ENCODE data around the gene GAL3ST3.
"Not testable (repeated sequence)": the region's sequence is repeated elsewhere in the genome, so short reads cannot be mapped to it uniquely, and the experiment has no call there.

Gene GAL3ST3

GRCh38 chr11:66048547-66049323 lies at the start of gene GAL3ST3:
TSS of gene GAL3ST3 (minus strand) at chr11:66049161. CDS start at chr11:66045415, 3,746 bp downstream.
- no peak for DNase-seq (ENCODE audit: low read depth in 2 of 2)

GRCh38 chr11:66092125-66092524 lies 43.2 kb upstream of the GAL3ST3 start:
- DNase-seq (ENCODE audit: low read depth in 2 of 2): not testable (repeated sequence)

GRCh38 chr11:66090288-66090687 lies 41.3 kb upstream of the GAL3ST3 start:
- no peak for DNase-seq (ENCODE audit: low read depth in 2 of 2)

GRCh38 chr11:66089067-66089466 lies 40.1 kb upstream of the GAL3ST3 start:
- DNase-seq (ENCODE audit: low read depth in 2 of 2): no peak

DNA sequence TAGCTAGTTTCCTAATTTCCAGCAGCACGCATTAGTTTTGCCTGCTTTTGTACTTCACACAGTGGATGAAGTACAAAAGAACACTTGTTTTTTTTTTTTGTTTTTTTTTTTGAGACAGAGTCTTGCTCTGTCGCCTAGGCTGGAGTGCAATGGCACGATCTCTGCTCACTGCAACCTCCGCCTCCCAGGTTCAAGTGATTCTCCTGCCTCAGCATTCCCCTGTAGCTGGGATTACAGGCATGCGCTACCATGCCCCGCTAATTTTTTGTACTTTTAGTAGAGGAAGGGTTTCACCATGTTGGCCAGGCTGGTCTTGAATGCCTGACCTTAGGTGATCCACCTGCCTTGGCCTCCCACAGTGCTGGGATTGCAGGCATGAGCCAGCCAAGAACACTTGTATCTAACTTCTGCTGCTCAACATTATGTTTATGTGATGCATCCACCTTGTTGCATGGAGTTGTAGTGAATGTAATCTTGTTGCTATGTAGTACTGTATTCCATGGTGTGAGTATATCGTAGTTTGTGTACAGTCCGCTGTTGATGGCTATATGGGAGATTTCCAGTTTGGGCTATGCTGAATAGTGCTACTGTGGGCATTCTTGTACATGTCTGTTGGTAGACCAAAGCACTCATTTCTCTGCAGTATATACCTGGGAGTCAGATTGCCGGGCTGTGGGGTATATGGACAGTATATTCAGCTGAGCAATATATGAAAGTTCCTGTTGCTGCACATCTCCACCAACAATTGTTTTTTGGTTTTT lies 38.4 kb upstream of the GAL3ST3 start:
- no peak for DNase-seq (ENCODE audit: low read depth in 2 of 2)

DNA sequence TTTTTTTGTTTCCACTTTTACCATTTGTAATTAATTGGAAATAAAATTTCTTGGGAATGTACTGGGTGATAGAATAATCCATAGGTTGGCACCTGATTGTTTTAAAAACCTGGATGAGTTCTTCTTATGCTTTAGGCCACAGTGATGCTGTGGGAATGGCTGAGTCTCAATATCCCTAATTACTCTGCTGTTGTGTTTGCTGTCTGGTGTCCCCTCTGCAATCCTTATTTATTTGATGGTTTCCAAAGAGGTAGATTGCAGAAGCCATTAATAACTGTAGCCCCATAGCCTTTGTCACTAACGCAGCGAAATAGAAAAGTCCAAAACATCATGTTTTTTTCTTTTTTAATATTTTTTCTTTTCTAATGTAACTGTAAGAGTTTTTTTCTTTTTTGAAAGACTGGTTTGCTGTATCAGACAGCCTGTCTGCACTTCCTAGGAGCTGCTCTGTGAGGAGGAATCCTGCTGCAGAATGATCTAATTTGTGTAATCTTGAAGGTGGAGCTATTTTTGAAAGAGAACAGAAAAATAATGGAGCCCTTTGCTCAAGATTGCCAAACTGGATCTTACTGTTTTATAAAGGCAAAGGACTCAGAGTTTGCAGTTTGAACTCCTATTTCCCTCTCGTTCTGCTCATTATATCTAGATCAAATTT lies 36.0 kb upstream of the GAL3ST3 start:
- DNase-seq (ENCODE audit: low read depth in 2 of 2): no peak

- DNase-seq (ENCODE audit: low read depth in 2 of 2): no peak
Measured at GRCh38 chr11:66083767-66084166, 34.8 kb upstream of the GAL3ST3 start.

GRCh38 chr11:66082946-66083698 lies 34.2 kb upstream of the GAL3ST3 start:
- no peak for DNase-seq (ENCODE audit: low read depth in 2 of 2)

DNA sequence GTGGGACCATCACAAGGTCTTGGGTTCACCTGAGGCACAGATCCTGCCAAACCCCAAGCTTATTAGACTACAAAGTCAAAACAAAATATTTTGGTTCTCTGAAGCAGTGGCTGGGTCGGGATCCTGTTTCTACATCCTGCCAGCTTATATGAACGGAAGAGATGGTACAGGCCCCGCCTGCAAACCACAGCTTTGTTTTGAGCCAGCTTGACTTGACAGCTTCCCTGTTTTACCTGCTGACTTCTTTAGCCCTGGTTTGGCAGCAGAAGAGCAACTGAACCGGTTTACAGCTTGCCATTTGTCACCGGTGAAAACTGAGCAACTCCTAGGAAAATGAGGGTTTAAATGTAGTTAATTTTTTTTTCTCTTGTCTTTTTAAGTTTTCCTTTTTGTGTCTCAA lies 32.5 kb upstream of the GAL3ST3 start:
- DNase-seq (ENCODE audit: low read depth in 2 of 2): no peak

GRCh38 chr11:66080055-66080817 lies 31.3 kb upstream of the GAL3ST3 start:
- peak in 1 of 2 experiments; percentile 56 for DNase-seq (ENCODE audit: low read depth in 2 of 2)

GRCh38 chr11:66078949-66079348 lies 30.0 kb upstream of the GAL3ST3 start:
- not testable (repeated sequence) for DNase-seq (ENCODE audit: low read depth in 2 of 2)

GRCh38 chr11:66077927-66078326 lies 29.0 kb upstream of the GAL3ST3 start:
- no peak for DNase-seq (ENCODE audit: low read depth in 2 of 2)

- DNase-seq (ENCODE audit: low read depth in 2 of 2): no peak
Measured at GRCh38 chr11:66076561-66076960, 27.6 kb upstream of the GAL3ST3 start.

- no peak for DNase-seq (ENCODE audit: low read depth in 2 of 2)
Measured at GRCh38 chr11:66075273-66075672, 26.3 kb upstream of the GAL3ST3 start.

GRCh38 chr11:66073669-66074068 lies 24.7 kb upstream of the GAL3ST3 start:
- DNase-seq (ENCODE audit: low read depth in 2 of 2): no peak

GRCh38 chr11:66072518-66072917 lies 23.6 kb upstream of the GAL3ST3 start:
- no peak for DNase-seq (ENCODE audit: low read depth in 2 of 2)

DNA sequence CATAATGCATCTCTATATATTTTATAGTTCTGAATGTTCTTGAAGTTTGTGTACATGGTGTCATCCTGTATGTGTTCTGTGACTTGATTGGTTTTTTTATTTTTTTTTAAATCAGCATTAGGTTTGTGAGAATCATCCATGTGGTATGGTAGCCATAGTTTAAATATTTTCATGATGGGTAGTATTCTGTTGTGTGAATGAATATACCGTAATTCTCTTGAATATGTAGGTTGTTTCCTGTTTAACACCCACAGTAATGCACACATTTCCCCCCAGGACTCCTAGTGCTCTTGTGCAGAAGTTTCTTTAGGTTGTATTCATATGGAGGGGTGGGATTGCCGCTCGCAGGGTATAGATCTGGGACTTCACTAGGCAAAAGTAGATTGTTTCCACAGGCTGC lies 23.1 kb upstream of the GAL3ST3 start:
- no peak for DNase-seq (ENCODE audit: low read depth in 2 of 2)

DNA sequence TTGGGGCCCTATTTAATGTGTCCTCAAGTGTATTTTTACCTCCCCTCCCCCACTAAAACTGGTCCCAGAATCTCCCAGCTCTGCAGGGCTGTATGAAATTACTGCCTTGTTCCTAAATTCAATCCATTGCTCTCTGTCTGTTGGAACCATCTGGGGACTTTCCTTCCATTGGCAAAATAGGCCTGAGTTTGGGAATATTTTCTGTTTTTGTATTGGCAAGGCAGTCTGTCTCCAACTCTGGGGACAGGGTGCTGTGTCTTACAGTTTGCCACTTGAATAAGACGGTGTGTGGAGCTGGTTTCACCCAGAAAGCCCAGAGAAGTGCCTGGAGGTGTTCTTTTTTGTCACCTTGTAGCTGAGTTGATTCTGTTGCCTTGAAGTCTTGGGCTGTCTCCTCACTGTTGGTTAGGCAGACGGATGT lies 22.4 kb upstream of the GAL3ST3 start:
- no peak for DNase-seq (ENCODE audit: low read depth in 2 of 2)

DNA sequence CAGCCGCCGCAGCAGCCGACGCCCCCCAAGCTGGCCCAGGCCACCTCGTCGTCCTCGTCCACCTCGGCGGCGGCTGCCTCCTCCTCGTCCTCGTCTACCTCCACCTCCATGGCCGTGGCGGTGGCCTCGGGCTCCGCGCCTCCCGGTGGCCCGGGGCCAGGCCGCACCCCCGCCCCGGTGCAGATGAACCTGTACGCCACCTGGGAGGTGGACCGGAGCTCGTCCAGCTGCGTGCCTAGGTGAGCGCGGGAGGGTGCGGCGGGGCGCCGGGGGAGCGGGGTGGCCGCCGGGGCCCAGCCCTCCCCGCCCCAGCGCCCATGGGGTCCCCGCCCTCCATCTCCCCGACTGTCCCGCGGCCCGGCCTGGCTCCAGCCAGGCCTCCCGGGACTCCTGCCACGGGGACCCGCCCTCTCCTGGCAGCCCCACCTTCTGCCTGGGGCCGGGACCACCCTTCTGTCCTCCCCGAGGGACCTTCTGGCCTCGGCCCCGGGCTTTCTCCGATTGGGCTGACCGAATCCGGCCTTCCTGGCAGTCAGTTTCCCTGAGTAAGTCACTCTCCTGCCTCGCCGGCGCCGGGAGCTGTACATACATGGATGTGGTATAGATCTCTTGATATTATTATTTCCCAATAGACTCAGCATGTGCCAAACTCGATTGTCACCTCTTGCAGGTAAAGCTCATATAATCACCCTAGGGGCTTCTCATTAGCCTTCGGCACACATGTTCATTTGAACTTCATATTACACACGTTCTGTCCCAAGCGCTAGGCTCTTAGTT lies 21.8 kb upstream of the GAL3ST3 start:
- DNase-seq (ENCODE audit: low read depth in 2 of 2): no peak

All from fibroblast of skin of left biceps (primary cell).